Medulla oblongata (tissue), 1 donor: Measurements from ENCODE around the gene SHISA4.
"Not testable (repeated sequence)": the region's sequence is repeated elsewhere in the genome, so short reads cannot be mapped to it uniquely, and the experiment has no call there.

Source experiments
- DNase-seq: peaks from one replicate; pipeline ENCODE4 v3.0.0-alpha.2; 2015; ENCODE audit errors: extremely low spot score

SHISA4 gene, protein sequence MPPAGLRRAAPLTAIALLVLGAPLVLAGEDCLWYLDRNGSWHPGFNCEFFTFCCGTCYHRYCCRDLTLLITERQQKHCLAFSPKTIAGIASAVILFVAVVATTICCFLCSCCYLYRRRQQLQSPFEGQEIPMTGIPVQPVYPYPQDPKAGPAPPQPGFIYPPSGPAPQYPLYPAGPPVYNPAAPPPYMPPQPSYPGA

DNA sequence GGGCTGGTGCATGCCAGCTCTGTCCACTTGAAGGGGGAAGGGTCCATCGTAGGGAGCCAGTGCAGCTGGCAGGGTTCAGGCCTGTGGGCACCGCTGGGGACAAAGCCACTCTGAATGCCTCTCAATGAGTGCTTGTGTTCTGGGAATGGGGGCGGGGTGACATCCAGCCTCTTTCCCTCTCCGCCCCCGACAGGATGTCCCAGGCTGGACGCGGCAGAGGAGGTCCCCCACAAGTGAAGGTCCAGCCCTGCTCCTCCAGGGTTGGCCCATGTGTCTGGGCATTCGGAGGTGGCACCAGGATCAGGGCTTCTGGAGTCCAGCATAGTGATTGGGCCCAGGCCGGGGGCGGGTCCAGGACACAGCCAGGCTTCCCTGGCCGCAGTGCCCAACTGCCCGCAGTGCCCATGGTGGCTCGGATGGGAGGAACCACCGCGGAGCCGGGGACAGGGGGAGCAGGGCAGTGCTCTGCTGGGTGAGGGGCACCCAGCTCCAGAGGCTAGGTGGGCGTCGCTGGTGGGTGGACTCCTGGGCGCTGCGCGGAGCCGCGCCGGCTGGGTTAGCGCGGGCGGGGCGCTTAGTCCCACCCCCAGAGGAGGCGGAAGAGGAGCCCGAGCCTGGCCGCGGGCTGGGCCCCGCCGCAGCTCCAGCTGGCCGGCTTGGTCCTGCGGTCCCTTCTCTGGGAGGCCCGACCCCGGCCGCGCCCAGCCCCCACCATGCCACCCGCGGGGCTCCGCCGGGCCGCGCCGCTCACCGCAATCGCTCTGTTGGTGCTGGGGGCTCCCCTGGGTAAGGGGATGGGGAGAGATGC, at the start of gene SHISA4:
TSS of gene SHISA4 (plus strand) at position 617 of the 808 bp plus-strand sequence. CDS start at position 714, 97 bp downstream.
- peak; percentile 97 for DNase-seq

DNA sequence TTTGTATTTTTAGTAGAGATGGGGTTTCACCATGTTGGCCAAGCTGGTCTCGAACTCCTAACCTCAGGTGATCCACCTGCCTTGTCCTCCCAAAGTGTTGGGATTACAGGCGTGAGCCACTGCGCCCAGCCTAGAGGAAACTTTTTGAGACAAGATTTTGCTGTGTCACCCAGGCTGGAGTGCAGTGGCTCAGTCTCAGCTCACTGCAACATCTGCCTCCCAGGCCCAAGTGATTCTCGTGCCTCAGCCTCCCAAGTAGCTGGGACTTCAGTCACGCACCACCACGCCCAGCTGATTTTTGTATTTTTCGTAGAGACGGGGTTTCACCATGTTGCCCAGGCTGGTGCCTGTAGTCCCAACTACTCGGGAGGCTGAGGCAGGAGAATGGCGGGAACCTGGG, 49.6 kb upstream of the SHISA4 start:
- DNase-seq = not testable (repeated sequence)

DNA sequence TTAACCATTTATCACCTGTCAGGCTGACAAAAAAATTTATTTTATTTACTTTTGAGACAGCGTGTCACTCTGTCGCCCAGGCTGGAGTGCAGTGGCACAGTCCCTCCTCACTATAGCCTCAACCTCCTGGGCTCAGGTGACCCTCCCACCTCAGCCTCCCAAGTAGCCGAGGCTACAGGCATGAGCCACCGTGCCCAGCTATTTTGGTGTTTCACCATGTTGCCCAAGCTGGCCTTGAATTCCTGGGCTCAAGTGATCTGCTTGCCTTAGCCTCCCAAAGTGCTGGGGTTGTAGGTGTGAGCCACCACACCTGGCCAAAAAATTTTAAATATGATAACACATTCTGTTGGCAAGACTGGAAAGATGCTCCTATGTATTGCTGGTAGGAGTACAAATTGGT, 48.6 kb upstream of the SHISA4 start:
- no peak for DNase-seq

DNA sequence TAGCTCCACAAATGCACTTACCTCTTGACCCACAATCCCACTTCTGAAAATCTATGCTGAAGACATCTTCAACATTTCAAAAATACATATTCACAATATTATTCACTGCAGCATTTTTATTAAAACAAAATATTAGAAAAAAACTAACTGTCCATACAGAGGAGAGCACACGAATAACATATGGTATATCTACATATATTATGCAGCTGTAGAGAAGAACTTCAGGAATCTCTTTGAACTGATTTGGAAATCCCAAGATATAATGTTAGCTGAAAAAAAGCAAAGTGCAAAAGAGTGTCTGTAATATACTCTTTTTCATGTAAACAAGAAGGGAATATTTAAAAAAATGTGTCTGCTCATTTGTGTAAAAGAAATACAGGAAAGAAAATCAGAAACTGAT, 48.2 kb upstream of the SHISA4 start:
- no peak for DNase-seq

DNA sequence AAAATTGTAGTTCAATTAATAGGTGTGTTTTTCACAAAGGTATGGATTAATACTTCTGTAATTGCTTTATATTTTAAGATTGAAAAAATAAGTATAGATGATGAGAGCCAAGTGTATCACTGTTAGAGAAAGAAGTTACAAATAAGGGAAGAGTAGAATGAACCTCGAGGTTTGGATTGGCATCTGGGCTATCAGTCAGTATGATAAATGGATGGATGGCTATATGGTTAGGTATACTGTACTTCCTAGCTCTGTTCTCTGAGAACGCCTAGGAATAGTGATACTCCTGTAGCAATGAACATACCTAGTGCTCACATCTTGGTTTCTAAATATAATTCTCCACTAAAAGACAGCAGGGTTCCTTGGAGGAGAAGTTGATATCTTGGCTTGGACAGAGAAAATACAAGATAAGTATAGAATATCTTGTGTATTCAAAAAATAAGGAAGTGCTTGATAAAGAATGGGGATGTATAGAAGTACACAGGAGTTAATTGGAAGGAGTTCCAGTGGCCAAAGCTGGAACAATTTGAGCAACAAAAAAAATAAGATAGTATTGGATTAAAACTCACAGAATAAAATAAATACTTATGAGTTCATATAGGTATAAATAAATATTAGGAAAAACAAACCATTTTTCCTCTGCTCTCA, 47.3 kb upstream of the SHISA4 start:
- DNase-seq = no peak

DNA sequence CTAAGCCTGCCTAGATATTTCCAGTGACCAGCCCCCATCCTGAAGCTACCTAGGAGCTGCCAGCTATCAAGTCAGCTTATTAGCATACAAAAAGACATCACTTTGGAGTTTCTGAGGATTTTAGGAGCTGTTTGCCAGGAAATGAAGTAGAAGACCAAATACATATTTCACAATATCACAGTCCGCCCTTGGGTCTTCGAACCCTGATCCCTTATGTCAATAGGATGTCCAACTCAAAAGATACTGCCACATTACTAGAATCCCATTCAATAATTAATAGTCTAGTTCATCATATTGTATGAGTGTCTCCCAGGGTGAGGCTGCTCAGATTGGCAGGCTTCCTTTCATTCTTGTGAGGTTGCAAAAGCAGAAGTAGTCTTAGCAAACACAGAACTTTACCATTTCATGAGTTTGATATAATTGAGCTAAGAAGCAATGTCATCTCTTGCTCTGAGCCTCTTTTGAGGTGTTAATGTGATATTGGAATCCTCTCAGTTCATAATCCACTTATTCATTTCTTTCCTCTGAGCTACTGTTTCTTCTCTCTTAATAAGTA, 46.1 kb upstream of the SHISA4 start:
- DNase-seq = no peak

DNA sequence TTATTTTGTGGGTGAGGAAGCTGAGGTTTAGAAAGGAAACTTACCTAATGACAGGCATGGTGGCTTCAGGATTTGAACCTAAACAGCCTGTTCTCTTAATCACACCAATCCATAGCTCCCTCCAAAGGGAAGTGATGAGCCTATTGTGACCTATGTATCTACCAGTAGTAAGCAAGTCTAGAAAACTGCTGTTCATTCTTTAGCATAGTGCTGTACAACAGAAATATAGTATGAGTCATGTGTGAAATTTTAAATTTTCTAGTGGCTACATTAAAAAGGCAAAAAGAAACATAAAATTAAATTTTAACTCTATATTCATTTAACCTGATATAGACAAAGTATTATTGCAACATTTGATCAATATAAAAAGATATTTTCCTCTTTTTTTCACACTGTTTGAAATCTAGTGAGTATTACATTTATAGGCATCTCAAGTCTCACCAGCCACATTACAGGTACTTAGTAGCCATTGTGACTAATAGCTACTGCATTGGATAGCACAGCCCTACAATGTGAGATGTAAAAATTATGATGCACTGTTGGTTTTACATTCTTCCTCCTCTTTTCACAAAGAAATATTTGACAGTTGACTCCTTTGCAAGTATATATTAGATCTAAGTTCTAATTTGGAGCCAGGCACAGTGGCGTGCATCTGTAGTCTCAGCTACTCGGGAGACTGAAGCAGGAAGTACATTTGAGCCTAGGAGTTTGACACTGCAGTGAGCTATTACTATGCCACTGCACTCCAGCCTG, 43.2 kb upstream of the SHISA4 start:
- DNase-seq = no peak

DNA sequence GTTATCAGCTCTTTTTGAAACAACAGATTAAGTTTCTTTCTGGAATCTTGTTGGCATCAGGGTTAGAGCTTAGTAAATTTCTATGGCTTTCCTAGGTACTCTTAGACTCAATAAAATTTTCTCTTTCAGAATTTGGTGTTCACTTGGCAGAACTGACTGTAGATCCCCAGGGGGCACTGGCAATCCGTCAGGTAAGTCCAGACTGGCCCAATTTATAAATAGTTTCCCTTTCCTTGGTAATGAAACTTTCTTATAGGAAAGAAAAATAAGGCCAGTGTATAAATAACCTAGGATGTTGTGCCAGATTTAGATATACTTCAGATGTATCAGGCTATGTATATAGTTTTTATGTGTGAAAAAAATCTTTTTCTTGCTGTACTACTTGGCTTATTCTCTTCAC, 41.5 kb upstream of the SHISA4 start:
- no peak for DNase-seq

DNA sequence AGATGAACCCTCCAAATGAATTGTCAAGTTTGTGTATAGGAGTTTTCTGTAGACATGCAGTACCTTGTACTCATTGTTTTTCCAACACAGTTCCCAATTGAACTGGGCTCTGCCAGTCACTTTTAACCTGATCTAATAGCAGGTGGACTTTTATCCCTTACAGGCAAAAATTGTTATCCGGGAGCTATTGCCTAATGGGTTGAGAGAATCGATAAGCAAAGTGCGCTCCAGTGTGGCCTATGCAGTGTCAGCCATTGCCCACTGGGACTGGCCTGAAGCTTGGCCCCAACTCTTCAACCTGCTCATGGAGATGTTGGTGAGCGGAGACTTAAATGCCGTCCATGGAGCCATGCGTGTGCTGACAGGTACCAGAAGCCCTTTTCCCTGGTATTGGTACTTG, 40.5 kb upstream of the SHISA4 start:
- DNase-seq = no peak

DNA sequence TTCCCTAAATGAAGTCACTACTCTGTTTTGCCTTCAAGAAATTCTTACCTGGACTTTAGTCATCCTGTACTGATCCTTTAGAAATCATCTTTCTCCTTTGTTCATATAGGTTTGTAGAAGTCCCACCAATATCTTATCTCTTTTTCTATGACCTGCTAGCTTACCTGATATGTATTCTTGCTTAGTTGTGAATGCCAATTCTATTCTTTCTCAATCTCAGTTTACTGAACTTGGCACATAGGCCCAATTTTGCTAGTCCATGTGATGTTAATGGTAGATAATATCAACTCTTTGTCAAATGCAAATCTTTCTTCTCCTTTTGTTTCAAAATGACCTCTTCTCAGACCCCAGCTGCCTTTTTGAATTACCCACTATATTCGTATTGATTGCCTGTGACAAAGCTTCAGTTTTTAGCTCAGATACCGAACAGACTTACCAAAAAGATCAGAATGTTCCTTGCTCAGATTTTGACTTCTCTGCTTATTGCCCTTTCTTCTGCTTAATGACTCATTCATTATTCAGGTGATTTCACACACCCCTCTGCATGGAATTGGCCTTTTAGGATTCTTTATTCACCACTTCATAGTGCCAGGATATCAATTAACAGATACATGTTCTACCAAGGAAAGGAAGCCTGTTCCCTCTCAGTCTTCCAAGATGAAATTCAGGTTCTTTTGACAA, 39.2 kb upstream of the SHISA4 start:
- DNase-seq = no peak

DNA sequence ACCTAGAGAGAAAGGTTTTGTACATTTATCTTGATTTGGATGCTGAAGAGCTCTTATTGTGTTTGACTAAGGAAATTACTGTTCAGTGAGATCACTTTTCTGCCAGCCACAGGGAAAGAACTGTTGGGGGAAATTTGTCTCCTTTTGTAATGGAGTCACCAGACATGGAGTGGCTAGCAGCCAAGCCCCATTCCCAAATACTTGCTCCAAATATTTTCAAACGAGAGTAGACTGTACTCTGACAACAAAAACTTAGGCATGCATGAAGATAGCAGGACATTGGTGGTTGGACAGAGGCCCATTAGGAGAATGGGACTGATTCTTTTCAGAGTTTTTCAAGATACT, 38.7 kb upstream of the SHISA4 start:
- peak; percentile 33 for DNase-seq

DNA sequence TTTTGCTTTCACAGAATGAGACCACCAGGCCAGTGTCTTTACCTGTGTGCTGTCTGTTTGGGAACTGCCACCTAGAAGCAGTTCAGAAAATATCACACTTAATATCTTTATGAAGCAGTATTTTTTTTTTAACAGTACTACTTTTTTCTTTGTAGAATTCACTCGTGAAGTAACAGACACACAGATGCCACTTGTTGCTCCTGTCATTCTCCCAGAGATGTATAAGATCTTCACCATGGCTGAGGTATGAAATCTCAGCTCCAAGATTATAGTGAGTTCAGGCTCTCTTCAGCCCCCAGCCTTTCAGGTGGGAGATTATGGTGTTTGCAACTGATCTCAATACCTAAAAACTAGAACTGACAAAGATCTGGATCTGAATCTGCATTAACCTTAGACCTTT, 36.7 kb upstream of the SHISA4 start:
- no peak for DNase-seq

DNA sequence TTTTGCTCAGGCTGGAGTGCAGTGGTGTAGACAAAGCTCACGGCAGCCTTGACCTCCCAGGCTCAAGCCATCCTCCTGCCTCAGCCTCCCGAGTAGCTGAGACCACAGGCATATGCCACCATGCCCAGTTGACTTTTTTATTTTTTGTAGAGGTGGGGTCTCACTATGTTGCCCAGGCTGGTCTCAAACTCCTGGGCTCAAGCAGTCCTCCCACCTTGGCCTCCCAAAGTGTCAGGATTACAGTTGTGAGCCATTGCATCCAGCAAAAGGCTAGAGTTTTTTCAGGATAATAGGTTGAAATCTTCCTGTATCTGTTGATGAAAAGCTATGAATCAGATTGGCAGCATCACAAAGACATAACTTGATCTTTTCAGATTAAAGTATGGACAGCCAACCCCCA, 32.0 kb upstream of the SHISA4 start:
- not testable (repeated sequence) for DNase-seq

DNA sequence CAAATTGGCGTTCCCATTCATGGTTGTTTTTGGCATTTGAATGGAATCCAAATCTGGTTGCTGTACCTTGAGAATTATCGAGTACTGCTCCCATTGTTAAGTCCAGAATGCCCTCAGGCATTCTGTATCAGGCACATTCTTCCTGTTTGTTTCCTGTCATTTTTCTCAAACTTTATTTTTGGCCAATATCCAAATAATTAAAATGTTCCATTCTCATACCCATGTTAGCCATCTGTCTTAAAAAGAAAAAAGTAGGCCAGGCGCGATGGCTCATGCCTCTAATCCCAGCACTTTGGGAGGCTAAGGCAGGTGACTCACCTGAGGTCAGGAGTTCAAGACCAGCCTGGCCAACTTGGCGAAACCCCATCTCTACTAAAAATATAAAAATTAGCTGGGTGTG, 29.3 kb upstream of the SHISA4 start:
- no peak for DNase-seq

DNA sequence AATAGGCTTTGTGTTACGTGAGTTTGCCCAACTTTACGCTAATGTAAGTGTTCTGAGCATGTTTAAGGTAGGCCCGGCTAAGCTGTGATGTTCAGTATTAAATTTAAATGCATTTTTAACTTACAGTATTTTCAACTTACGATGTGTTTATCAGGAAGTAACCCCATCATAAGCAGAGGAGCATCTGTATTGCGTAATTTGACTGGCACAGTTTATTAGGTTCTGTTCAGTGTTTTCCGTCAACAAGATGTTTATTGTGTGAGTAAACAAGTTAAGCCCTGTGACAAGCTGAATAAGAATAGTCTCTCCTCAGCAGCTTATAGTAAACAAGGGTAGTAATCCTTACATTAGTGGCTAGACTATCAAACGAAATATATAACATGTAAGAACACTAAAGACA, 27.2 kb upstream of the SHISA4 start:
- no peak for DNase-seq

DNA sequence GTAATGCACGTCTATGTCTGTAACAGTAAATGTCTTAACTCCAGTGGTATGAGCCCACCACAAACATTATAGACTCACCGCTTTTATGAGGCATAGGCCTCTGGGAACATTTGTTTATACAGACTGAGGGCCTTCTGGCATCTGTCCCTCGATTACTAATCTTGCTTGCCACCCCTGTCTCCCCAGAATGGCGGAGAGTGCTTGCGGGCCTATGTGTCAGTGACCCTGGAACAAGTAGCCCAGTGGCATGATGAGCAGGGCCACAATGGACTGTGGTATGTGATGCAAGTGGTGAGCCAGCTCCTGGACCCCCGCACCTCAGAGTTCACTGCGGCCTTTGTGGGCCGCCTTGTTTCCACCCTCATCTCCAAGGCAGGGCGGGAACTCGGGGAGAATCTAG, 18.3 kb upstream of the SHISA4 start:
- no peak for DNase-seq

DNA sequence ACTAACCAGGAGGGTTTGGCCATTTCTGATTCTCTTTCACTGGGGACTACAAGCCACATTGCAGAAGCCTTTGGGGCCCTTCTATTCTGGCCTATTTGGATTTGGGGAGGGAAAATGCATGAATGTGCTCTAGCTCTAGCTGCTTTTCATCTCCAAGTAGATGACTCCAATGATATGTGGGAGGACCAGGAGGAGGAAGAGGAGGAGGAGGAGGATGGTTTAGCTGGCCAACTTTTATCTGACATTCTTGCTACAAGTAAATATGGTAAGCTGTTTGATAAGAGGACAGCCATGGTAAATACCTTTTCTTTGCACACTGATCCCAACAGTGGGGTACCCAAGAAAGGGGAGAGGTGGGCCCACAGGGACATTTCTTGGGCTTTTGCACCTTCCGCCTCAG, 14.0 kb upstream of the SHISA4 start:
- no peak for DNase-seq

DNA sequence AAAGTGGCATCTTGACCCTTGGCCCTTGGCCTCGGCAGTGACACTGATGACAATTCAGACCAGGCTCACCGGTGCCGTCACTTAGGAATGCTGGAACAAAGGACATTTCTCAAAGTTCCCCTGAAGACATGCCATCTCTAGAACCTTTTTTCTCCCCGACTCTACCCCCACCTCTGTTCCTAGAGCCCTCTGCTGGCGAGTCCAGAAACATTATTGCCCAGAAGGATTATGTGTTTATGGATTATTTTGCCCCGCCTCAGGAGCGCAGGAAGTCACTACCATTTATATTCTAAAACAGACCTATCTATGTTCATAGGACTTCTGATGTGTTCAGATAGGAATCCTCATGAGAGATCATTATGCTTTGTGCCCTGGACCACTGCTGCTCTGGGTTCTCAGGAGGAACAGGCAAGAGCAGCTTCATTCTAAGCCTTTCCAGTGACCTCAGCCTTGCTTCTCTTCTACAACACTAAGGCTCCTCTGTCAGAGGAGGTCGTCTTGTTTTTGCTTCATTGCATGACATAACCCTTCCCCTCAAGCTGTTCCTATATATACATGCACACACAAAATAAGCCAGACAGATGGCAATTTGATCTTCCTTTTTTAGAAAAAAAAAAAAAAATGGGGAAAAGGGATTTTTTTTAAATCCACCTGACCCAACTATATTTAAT, 12.4 kb upstream of the SHISA4 start:
- DNase-seq = no peak

DNA sequence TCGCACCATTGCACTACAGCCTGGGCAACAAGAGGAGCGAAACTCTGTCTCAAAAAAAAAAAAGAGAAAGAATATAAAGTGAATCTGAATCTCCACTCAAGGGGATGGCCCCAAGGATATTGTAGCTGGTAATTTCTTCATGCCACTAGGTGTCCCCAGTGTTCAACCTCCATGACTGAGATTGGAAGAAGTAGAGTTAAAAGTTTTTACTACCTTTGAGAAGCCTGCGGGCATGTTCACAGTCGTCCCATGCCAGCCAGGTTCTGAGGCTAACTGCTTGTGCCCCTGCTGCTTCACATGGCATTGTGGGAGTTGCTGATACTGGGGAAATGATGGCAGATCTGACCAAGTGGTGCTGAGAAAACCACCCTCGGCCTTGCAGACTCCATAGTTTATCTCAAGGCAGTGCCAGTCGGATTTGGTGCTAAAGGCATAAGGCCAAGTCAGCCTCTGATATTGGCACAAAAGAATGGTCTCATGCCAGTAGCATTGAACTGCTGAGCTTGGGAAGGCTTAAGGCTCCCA, 10.8 kb upstream of the SHISA4 start:
- DNase-seq = peak; percentile 84

DNA sequence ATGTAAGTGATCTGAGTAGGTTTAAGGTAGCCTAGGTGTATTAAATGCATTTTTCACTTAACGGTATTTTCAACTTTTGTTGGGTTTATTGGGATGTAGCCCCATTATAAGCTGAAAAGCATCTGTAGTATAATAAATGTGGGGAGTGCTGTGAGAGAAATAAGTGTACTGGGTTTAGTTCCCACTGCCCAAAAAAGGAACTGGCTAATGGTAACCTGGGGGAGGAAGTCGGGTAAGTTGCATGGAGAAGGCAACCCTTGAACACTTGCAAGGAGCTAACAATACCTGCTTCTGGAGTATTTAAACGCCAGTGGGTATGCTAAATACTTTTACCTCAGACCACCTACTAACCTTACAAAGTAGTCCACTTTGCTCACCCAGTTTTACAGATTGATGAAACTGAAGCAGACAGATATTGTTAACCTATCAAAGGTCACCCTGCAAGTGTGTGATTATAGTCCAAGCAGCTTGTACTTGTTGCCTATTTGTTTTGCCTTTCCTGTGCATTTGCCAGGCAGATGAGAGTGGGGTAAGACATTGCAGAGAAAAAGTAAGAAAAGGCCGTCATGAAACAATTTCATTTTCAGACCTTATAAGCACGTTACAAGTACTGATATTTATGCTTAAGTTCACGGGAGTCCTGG, 7.6 kb upstream of the SHISA4 start:
- DNase-seq = no peak
